ENCODE data around the gene TMEM108.

GRCh38 chr3:133262333-133262732, 224.1 kb downstream of the TMEM108 start:
- no peak for TF ChIP-seq CTCF (IDR thresholded peaks at IDR 0.05)
- TF ChIP-seq POLR2A (IDR thresholded peaks at IDR 0.05), result no peak

All from body of pancreas (tissue), 4 donors.